Activated CD4-positive, alpha-beta T cell treated with anti-CD3 and anti-CD28 coated beads for 36 hours (primary cell): ENCODE data around the gene SULT1B1. TPM values are rescaled to one million over a fixed set of nuclear protein-coding genes. Genes with fewer than 3 reads are reported as not detected.

ENCODE experiments used
- ATAC-seq: fragments of 200-7000 bp; cut with Tn5 transposase; one replicate; pipeline ENCODE4 v1.10.0; 2021; ENCODE audit warnings: mild to moderate bottlenecking, moderate library complexity
- CTCF ChIA-PET: fragments of 350-600 bp; sonication (Branson Sonifier 250); formaldehyde crosslinking; loops from one replicate; lab custom pipeline; 2021; ENCODE audit warnings: antibody characterized with exemption; lab: Charles Lee
- POLR2A ChIA-PET: fragments of 350-600 bp; sonication (Branson Sonifier 250); formaldehyde crosslinking; loops from one replicate; lab custom pipeline; 2021; ENCODE audit warnings: antibody characterized with exemption, inconsistent platforms; lab: Charles Lee
- DNase-seq: peaks from one replicate; pipeline ENCODE4 v3.0.0-alpha.2; 2020
- H3K27ac Mint-ChIP-seq: one replicate; pipeline ENCODE4 v1.8.0; 2021; ENCODE audit warnings: mixed read lengths
- H3K27me3 Mint-ChIP-seq: one replicate; pipeline ENCODE4 v1.8.0; 2021; ENCODE audit warnings: mixed read lengths
- H3K36me3 Mint-ChIP-seq: one replicate; pipeline ENCODE4 v1.8.0; 2021; ENCODE audit warnings: low read depth, mixed read lengths
- H3K4me1 Mint-ChIP-seq: one replicate; pipeline ENCODE4 v1.8.0; 2021; ENCODE audit warnings: mixed read lengths
- H3K4me3 Mint-ChIP-seq: one replicate; pipeline ENCODE4 v1.8.0; 2021; ENCODE audit warnings: mild to moderate bottlenecking, moderate library complexity, mixed read lengths
- H3K9me3 Mint-ChIP-seq: one replicate; pipeline ENCODE4 v1.8.0; 2021; ENCODE audit warnings: low read depth, mixed read lengths
- intact Hi-C, 2 experiments: fragments of 100-400 bp; cut with DNase I in 1 of 2; cut with micrococcal nuclease in 1 of 2; formaldehyde crosslinking; loops; one replicate each; pipeline versions ENCODE4 v1.14.2 to v1.15.1; 2022 to 2024; cut with DNase I, micrococcal nuclease
- total RNA-seq, 2 experiments: library from RNA; stranded (reverse); gene quantifications; one replicate each; pipeline ENCODE4 v1.2.3, GENCODE V29; 2021

Gene SULT1B1
- total RNA-seq, 2 experiments from 2014 or later = 2.8 to 2.9 TPM

GRCh38 chr4:69697536-69698242 is 62.7 kb downstream of the SULT1B1 start:
- no peak for DNase-seq
- no peak overlapping the region for H3K27ac Mint-ChIP-seq
- ATAC-seq = no peak
- H3K27me3 Mint-ChIP-seq = no peaks in the 10 kb centered on the region
- POLR2A ChIA-PET = no interaction called here
- CTCF ChIA-PET = no interaction called here
- H3K9me3 Mint-ChIP-seq = peaks cover 5% of the 10 kb centered on the region
- H3K4me3 Mint-ChIP-seq = no peak overlapping the region
- H3K4me1 Mint-ChIP-seq = no peaks in the 10 kb centered on the region
- intact Hi-C loops = no loop called here
- H3K36me3 Mint-ChIP-seq = no peaks in the 10 kb centered on the region

- no peak overlapping the region for H3K4me3 Mint-ChIP-seq
- CTCF ChIA-PET = interaction anchor here (0.7 to 2.1 kb wide), 6 partner anchors 9 to 494 kb away, joined by 3 to 23 read pairs (median 5); no protein-coding TSS in a partner anchor
- H3K4me1 Mint-ChIP-seq = peaks cover 4% of the 10 kb centered on the region
- H3K27ac Mint-ChIP-seq = no peak overlapping the region
- intact Hi-C loops = loop anchor here (1.0 to 5.0 kb wide), 7 partner anchors 134 to 869 kb away; no protein-coding TSS in a partner anchor
- no peaks in the 10 kb centered on the region for H3K9me3 Mint-ChIP-seq
- ATAC-seq (no peak), DNase-seq (no peak)
- H3K27me3 Mint-ChIP-seq = no peaks in the 10 kb centered on the region
- POLR2A ChIA-PET = no interaction called here
- no peaks in the 10 kb centered on the region for H3K36me3 Mint-ChIP-seq
These were observed 70.8 kb downstream of the SULT1B1 start for GRCh38 chr4:69689599-69689998.

- Mint-ChIP-seq H3K4me3 (no peak overlapping the region), H3K27me3 (no peaks in the 10 kb centered on the region), H3K4me1 (peaks cover 3% of the 10 kb centered on the region), H3K36me3 (no peaks in the 10 kb centered on the region), H3K9me3 (no peaks in the 10 kb centered on the region), H3K27ac (no peak overlapping the region)
- ChIA-PET CTCF (interaction anchor here (1.3 to 1.9 kb wide), 2 partner anchors 139 to 196 kb away, joined by 5 to 6 read pairs; no protein-coding TSS in a partner anchor), POLR2A (no interaction called here)
- ATAC-seq (no peak), DNase-seq (no peak)
- intact Hi-C loops = loop anchor here (5.0 kb wide), 2 partner anchors 368 to 822 kb away; no protein-coding TSS in a partner anchor
These were observed 75.6 kb downstream of the SULT1B1 start for GRCh38 chr4:69684804-69685203.

Other genes starting within 250 kb of the SULT1B1 start
- not detected for gene UGT2A2, start 121.0 kb downstream of the SULT1B1 start, total RNA-seq
- gene UGT2A1, start 107.4 kb downstream of the SULT1B1 start, total RNA-seq = not detected
- gene SULT1E1, start 99.5 kb upstream of the SULT1B1 start, total RNA-seq = not detected
- not detected for gene CSN1S1, start 170.4 kb upstream of the SULT1B1 start, total RNA-seq
- gene CSN2, start 205.1 kb upstream of the SULT1B1 start, total RNA-seq = not detected
- gene STATH, start 235.3 kb upstream of the SULT1B1 start, total RNA-seq = not detected